GM18517 (cell line): ENCODE measurements around the gene BAD.

ENCODE experiments used
- ATAC-seq: cut with Tn5 transposase; IDR thresholded peaks from one replicate; pipeline ENCODE4 v1.9.1; 2021; ENCODE audit warnings: mild to moderate bottlenecking, moderate library complexity; ENCODE audit not compliant: unreplicated experiment

BAD gene

GRCh38 chr11:64232967-64233315 is 51.5 kb downstream of the BAD start:
- ATAC-seq = no peak

DNA sequence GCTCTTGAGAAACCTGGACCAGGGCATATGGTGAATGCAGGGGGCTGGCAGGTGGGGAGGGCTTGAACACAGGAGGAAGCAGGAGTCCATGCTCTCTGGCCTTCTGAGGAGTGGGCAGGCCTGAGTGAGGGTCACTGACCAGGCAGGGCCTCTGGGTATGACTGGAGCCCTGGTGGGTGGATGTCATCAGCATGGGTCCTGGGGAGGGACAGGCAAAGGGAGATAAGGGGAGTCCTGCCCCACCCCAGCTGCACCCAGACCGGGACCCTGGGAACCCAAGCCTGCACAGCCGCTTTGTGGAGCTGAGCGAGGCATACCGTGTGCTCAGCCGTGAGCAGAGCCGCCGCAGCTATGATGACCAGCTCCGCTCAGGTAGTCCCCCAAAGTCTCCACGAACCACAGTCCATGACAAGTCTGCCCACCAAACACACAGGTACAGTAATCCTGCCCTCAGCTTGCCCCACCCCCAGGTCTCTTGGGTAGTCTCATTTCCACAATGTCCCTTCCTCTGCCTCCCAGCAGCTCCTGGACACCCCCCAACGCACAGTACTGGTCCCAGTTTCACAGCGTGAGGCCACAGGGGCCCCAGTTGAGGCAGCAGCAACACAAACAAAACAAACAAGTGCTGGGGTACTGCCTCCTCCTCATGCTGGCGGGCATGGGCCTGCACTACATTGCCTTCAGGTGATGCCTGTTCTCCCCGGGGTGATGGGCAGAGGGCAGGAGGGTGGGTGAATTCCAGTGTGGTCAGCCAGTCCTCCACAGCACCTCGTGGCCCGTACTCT is 52.1 kb downstream of the BAD start:
- no peak for ATAC-seq

GRCh38 chr11:64231546-64231945 is 52.9 kb downstream of the BAD start:
- ATAC-seq = no peak

DNA sequence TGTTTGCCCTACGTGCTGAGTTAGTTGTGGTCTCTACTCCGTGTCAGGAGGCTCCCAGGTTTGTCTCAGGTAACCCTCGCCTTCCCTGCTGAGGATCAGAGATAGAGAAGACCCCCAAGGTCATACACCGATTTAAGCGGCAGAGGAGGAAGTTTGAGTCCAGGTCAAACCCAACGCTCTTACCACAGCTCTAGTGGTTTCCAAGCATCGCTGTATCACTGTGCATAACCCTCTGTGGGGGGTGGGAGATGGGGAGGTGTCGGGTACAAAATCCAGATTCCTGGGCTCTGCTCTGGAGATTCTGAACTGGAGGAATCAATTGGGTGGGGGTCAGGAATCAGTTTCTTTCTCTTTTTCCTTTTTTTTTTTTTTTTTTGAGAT is 53.5 kb downstream of the BAD start:
- ATAC-seq = no peak

DNA sequence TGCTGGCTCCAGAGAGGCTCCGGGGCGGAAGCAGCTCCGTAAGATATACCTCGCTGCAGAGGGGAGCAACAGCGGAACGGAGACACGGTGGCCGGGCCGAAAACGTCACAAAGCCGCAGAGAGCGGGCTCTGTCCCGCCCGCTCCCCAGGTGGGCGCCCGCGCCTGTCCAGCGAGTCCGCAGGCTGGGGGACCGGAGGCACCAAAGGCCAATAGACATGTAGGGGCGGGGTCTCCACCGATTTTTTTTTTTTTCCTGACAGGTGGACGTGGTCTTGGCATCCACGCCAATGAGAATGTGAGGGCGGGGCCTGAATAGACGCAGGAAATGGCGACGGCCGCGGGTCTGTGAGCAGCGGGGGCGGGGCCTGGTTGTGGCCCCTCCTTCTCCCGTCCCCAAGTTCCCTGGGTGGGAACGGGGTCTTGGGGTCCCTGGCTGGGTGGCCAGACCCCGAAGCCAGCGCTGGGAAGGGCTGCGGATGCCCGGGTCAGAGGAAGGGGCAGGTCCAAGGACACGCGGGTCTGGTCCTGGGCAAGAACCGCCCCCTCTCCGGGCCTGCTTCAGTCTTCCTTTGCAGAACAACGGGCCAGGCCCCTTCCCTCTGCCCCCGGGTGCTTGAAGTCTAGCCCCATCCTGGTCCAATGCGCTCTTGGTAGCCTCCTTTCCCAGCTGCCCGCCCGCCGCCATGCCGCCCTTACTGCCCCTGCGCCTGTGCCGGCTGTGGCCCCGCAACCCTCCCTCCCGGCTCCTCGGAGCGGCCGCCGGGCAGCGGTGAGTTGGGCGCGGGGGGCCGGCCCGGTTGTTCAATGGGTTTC is 54.1 kb downstream of the BAD start, which contains the start of gene DNAJC4:
DNAJC4 (plus strand) TSS at position 378 of the 814 bp plus-strand sequence; CDS start at position 685, 307 bp downstream.
- ATAC-seq = no peak

DNA sequence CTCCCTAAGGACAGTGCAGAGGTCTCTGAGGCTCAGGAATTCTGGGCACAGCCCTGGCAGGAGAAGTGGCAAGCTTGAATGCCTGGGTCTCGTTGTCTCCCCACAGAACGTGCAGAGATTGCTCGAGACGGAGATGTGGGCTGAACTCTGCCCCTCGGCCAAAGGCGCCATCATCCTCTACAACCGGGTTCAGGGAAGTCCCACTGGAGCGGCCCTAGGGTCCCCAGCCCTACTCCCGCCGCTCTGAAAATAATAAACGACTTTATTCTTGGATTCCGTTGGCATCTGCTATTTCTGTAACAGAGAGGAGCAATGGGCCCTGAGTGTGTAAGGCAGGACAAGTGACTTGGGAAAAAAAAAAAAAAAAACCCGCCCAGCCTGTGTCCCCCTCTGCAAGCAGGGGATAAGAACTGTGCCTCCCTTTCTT is 54.7 kb downstream of the BAD start:
- no peak for ATAC-seq

GRCh38 chr11:64229090-64229743 is 55.2 kb downstream of the BAD start:
- ATAC-seq = no peak

- ATAC-seq = no peak
Measured at GRCh38 chr11:64227405-64227956, 57.0 kb downstream of the BAD start.

DNA sequence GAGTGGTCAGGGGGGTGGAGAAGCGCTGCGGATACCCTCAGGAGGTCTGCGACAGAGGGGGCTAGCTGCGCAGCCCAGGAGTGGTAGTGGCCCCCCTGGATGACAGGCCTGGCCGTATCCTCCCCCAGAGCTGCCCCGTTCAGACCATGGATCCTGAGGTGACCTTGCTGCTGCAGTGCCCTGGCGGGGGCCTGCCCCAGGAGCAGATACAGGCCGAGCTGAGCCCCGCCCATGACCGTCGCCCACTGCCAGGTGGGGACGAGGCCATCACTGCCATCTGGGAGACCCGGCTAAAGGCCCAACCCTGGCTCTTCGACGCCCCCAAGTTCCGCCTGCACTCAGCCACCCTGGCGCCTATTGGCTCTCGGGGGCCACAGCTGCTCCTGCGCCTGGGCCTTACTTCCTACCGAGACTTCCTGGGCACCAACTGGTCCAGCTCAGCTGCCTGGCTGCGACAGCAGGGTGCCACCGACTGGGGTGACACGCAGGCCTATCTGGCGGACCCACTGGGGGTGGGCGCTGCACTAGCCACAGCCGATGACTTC is 57.9 kb downstream of the BAD start:
- ATAC-seq = no peak

DNA sequence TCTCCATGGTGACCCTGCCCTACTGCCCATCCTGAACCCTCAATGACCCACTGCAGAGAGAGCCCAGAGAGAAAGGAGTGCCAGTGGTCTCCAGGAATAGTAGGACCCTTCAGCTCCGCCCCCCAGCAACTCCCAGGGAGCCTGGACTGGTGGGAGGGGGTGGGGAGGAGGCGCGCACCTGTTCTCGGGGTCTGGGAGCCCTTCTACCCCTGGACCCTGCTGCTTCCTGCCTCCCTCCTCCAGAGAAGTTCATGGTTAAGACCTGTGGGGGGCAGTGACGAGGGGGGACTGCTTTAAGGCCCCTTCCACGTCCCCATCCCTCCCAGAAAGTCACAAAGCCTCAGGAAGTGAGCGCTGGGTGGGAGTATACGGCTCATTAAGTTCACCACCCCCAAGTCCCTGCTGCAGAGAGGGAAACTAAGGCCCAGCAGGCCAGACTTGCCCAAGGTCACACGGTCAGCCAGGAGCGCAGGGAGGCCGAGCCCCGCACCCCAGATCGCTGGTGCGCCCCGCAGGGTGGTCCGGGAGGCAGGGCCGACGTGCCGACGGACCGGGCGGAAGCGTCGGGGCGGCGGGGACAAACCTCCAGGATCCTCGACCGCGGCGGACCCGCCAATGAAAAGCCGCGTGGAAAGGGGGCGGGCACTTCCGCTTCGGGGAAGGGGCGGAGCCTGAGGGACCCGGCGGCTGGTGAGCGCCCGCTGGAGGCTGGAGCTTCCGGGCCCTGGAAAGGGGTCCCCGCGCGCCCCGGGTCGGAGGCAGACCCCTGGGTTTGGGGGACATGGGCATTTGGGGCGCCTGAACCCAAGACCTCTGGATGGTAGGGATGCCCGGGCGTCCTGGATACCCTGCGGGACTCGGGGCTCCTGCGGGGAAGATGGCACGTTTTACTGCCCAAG is 58.6 kb downstream of the BAD start, which contains the start of the genes NUDT22 and TRPT1:
NUDT22 (plus strand) TSS at position 667 of the 899 bp plus-strand sequence. CDS start 379 bp downstream, outside the sequence.
TRPT1 (minus strand) TSS at position 579 of the 899 bp plus-strand sequence; CDS start at position 253, 326 bp downstream.
- no peak for ATAC-seq

DNA sequence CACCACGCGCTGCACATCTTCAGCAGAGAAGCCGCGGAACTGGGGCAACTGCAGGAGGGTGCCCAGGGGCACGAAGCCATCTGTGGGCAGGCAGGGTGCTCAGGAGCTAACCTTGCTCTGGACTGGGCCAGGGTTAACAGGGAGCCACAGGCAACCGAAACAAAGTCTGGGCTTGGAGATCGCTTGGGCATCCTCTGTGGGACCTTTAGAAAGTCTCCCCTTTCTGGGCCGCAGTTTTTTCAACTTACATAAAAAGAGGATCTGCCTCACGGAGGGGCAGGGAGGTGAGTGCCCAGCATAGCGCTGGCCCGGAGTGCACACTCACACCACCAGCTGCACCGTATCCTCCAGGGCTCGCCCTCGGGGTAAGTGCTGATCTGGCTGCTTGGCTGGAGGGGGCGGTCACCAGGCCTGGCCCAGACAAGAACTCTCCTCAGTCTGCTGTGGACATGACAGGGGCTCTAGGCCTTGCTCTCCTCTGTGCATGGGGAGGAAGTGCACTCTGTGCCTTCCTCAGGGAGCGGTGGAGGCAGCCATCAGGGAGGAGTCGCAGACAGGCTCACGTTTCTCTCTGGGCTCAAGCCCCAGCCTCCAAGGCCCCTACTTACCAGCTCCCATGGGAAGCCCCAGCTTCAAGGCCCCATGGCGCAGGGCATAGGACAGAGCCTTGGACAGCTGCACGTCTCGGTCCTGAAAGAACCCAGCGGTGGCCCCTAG is 59.4 kb downstream of the BAD start:
- ATAC-seq = no peak

GRCh38 chr11:64224151-64224890 is 60.1 kb downstream of the BAD start:
- ATAC-seq = no peak

DNA sequence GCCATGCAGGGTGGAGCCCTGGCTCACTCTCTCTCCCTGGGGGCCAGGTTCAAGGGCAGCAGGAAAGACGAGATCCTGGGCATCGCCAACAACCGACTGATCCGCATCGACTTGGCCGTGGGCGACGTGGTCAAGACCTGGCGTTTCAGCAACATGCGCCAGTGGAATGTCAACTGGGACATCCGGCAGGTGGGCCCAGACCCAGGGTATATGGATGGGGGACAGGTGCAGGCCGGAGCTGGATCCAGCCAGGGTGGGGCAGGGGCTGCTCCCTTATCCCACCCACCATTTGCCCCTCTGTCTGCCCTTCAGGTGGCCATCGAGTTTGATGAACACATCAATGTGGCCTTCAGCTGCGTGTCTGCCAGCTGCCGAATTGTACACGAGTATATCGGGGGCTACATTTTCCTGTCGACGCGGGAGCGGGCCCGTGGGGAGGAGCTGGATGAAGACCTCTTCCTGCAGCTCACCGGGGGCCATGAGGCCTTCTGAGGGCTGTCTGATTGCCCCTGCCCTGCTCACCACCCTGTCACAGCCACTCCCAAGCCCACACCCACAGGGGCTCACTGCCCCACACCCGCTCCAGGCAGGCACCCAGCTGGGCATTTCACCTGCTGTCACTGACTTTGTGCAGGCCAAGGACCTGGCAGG is 61.3 kb downstream of the BAD start:
- no peak for ATAC-seq

GRCh38 chr11:64222651-64223000 is 61.8 kb downstream of the BAD start:
- ATAC-seq = no peak

DNA sequence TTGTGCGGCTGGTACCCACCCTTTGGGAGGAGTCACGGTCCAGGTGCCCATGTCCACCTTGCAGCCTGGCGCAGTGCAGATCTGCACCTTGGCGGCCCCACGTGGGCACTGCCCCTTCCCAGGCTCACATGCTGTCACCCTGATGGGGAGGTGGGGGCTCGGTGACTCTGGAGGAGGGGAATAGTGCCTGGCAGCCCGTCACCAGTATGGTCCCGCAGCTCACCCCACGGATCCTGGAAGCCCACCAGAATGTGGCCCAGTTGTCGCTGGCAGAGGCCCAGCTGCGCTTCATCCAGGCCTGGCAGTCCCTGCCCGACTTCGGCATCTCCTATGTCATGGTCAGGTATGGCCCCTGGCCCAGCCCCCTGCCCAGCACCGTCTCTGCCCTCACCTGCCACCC is 63.7 kb downstream of the BAD start:
- ATAC-seq = no peak

- no peak for ATAC-seq
Measured at GRCh38 chr11:64220271-64220670, 64.2 kb downstream of the BAD start.
